Measurements from ENCODE around the gene FHAD1. TPM values are rescaled to one million over a fixed set of nuclear protein-coding genes. Genes with fewer than 3 reads are reported as not detected.
A peak's percentile ranks its signal among the peaks of the same experiment; 100 is the strongest.
"Not testable (repeated sequence)": the region's sequence is repeated elsewhere in the genome, so short reads cannot be mapped to it uniquely, and the experiment has no call there.

FHAD1 gene
- total and polyA plus RNA-seq, 2 of the 13 experiments (the other 11 are each of a cell fraction or from before 2014, with no cell fraction given) = not detected

GRCh38 chr1:15434739-15435138, 187.7 kb downstream of the FHAD1 start:
- H3K9ac ChIP-seq (ENCODE audit: insufficient read depth, low read depth, low read length); CTCF ChIA-PET (ENCODE audit: low intra/inter-chr PET ratio, low total read pairs); in situ Hi-C loops (cut with HindIII; ENCODE audit: extremely low pct_ligation_motif_present, low pct_unique_long_range_greater_than_20kb); H3K4me3 ChIP-seq (replicated peaks in 1 of 3; ENCODE audit: insufficient read depth in 1 of 3, low read depth in 2 of 3, low read length in 3 of 3); H3K27ac ChIP-seq (ENCODE audit: extremely low read length, insufficient read depth, low read length); H2AFZ ChIP-seq (ENCODE audit: low read length); POLR2A ChIA-PET; H3K36me3 ChIP-seq (replicated peaks in 1 of 2; ENCODE audit: control insufficient read depth in 1 of 2, insufficient read depth in 2 of 2, low read length in 2 of 2); intact Hi-C loops (cut with micrococcal nuclease; ENCODE audit: unreplicated experiment); ATAC-seq; BruUV-seq (replicated peaks); H3K4me2 ChIP-seq (ENCODE audit: low read depth, low read length); H3K79me2 ChIP-seq (ENCODE audit: insufficient read depth, low read length); H3K9me3 ChIP-seq (ENCODE audit: low read length); FAIRE-seq; H3K27me3 ChIP-seq (ENCODE audit: control insufficient read depth in 1 of 2, insufficient read depth in 2 of 2, low read length in 2 of 2); H4K20me1 ChIP-seq (ENCODE audit: insufficient read depth, low read length); TF ChIP-seq SOX6 (IDR thresholded peaks at IDR 0.05): not testable (repeated sequence)
- 0% methylated on average over 8 of the region's 8 CpGs for WGBS (ENCODE audit: low lambda C conversion rate)
- H3K4me1 ChIP-seq (ENCODE audit: insufficient read depth, low read length) = peaks cover 15% of the 10 kb centered on the region
- DNase-seq (ENCODE audit: low spot score) = peak; percentile 57
- TF ChIP-seq ZNF768 (CRISPR knock-in tag; IDR thresholded peaks at IDR 0.05) (peak; percentile 30; the same call in 1 of the 2 replicates), TBL1XR1 (IDR thresholded peaks at IDR 0.05; ENCODE audit: borderline replicate concordance, low read length, partially characterized antibody) (peak; percentile 58), ZNF205 (CRISPR knock-in tag; IDR thresholded peaks at IDR 0.05) (peak; percentile 93), ZMYM3 (CRISPR knock-in tag; IDR thresholded peaks at IDR 0.05) (0 out of 2 replicates have a peak, but pooled peaks have one; percentile 20), ELF3 (CRISPR knock-in tag; IDR thresholded peaks at IDR 0.05) (peak; percentile 45; the same call in 1 of the 2 replicates), HDAC1 (CRISPR knock-in tag; IDR thresholded peaks at IDR 0.05) (0 out of 2 replicates have a peak, but pooled peaks have one; percentile 33), ARID5B (CRISPR knock-in tag; IDR thresholded peaks at IDR 0.05) (peak; percentile 9; the same call in 1 of the 2 replicates), SAP130 (CRISPR knock-in tag; IDR thresholded peaks at IDR 0.05; ENCODE audit: low read depth) (0 out of 2 replicates have a peak, but pooled peaks have one; percentile 16), ATF3 (CRISPR knock-in tag; IDR thresholded peaks at IDR 0.05) (0 out of 2 replicates have a peak, but pooled peaks have one; percentile 23), CEBPB (IDR thresholded peaks at IDR 0.05; ENCODE audit: borderline replicate concordance, low read depth, low read length) (peak; percentile 95), ELF1 (CRISPR knock-in tag; IDR thresholded peaks at IDR 0.05) (0 out of 2 replicates have a peak, but pooled peaks have one; percentile 31), CEBPG (CRISPR knock-in tag; IDR thresholded peaks at IDR 0.05) (peak; percentile 87), SOX6 (CRISPR knock-in tag; IDR thresholded peaks at IDR 0.05) (0 out of 2 replicates have a peak, but pooled peaks have one; percentile 26)

Measured in HepG2 (cell line).